ENCODE measurements around the gene CCR5AS.

GRCh38 chr3:46372492-46373359, 34.1 kb downstream of the CCR5AS start:
- TF ChIP-seq CTCF (IDR thresholded peaks at IDR 0.05) (peak in 3 of 4 experiments; percentile 21 to 38 (median 38)), POLR2AphosphoS5 (IDR thresholded peaks at IDR 0.05) (no peak)
